Ishikawa (cell line): ENCODE data around the gene REC114.

Experiments used
- CEBPB ChIP-seq: IDR thresholded peaks from 2 replicates; pipeline ENCODE4 v1.6.1; 2012
- CREB1 ChIP-seq: IDR thresholded peaks from 2 replicates; pipeline ENCODE4 v1.6.1; 2012; ENCODE audit warnings: low read depth
- EGR1 ChIP-seq: IDR thresholded peaks from 2 replicates; pipeline ENCODE4 v1.6.1; 2012
- EP300 ChIP-seq: IDR thresholded peaks from 2 replicates; pipeline ENCODE4 v1.6.1; 2012; ENCODE audit warnings: borderline replicate concordance
- FOXM1 ChIP-seq: IDR thresholded peaks from 2 replicates; pipeline ENCODE4 v1.6.1; 2012; ENCODE audit warnings: low read depth, borderline replicate concordance
- MAX ChIP-seq: IDR thresholded peaks from 2 replicates; pipeline ENCODE4 v1.6.1; 2012
- NFIC ChIP-seq: IDR thresholded peaks from 2 replicates; pipeline ENCODE4 v1.6.1; 2012
- RAD21 ChIP-seq: IDR thresholded peaks from 2 replicates; pipeline ENCODE4 v1.6.1; 2012; ENCODE audit warnings: low read depth
- REST ChIP-seq: IDR thresholded peaks from 2 replicates; pipeline ENCODE4 v1.6.1; 2012; ENCODE audit warnings: low read depth, mild to moderate bottlenecking
- TAF1 ChIP-seq: IDR thresholded peaks from 2 replicates; pipeline ENCODE4 v1.6.1; 2012; ENCODE audit warnings: low read depth, mild to moderate bottlenecking
- TCF12 ChIP-seq: IDR thresholded peaks from 2 replicates; pipeline ENCODE4 v1.6.1; 2012; ENCODE audit warnings: low read depth
- TEAD4 ChIP-seq: IDR thresholded peaks from 2 replicates; pipeline ENCODE4 v1.6.1; 2012
- USF1 ChIP-seq: IDR thresholded peaks from 2 replicates; pipeline ENCODE4 v1.6.1; 2012
- YY1 ChIP-seq: IDR thresholded peaks from 2 replicates; pipeline ENCODE4 v1.6.1; 2012; ENCODE audit warnings: low read depth
- ZBTB7A ChIP-seq: IDR thresholded peaks from 2 replicates; pipeline ENCODE4 v1.6.1; 2012; ENCODE audit warnings: low read depth

The REC114 gene

GRCh38 chr15:73517566-73517965 lies 74.6 kb downstream of the REC114 start:
- TF ChIP-seq REST (no peak), CREB1 (no peak), NFIC (no peak), RAD21 (no peak), FOXM1 (no peak), TAF1 (no peak), MAX (no peak), EGR1 (no peak), ZBTB7A (no peak)

- no peak for TF ChIP-seq TCF12
- TF ChIP-seq TAF1 = no peak
- no peak for TF ChIP-seq YY1
- TF ChIP-seq TEAD4 = no peak
- TF ChIP-seq CREB1 = no peak
- no peak for TF ChIP-seq FOXM1
- no peak for TF ChIP-seq EP300
- TF ChIP-seq USF1 = no peak
- no peak for TF ChIP-seq NFIC
- TF ChIP-seq MAX = no peak
- no peak for TF ChIP-seq EGR1
- no peak for TF ChIP-seq ZBTB7A
Measured at GRCh38 chr15:73518180-73518862, 75.4 kb downstream of the REC114 start.

- no peak for TF ChIP-seq TEAD4
- TF ChIP-seq REST = no peak
- TF ChIP-seq RAD21 = no peak
- no peak for TF ChIP-seq FOXM1
- no peak for TF ChIP-seq EP300
- no peak for TF ChIP-seq TAF1
- TF ChIP-seq EGR1 = no peak
- no peak for TF ChIP-seq YY1
- TF ChIP-seq CEBPB = no peak
- no peak for TF ChIP-seq MAX
- TF ChIP-seq ZBTB7A = no peak
- no peak for TF ChIP-seq NFIC
- TF ChIP-seq USF1 = no peak
- no peak for TF ChIP-seq CREB1
- TF ChIP-seq TCF12 = no peak
Measured at GRCh38 chr15:73518876-73519733, 76.1 kb downstream of the REC114 start.

GRCh38 chr15:73522011-73522410 lies 79.0 kb downstream of the REC114 start:
- TF ChIP-seq EGR1 (no peak), TCF12 (no peak)

GRCh38 chr15:73524919-73525318 lies 82.0 kb downstream of the REC114 start:
- TF ChIP-seq MAX (no peak), CEBPB (no peak), YY1 (no peak), EGR1 (no peak), EP300 (no peak), TCF12 (no peak), USF1 (no peak), CREB1 (no peak), TEAD4 (no peak), RAD21 (no peak), NFIC (no peak), ZBTB7A (no peak), FOXM1 (no peak), TAF1 (no peak), REST (no peak)
